GM19193 (cell line): ENCODE measurements around the gene GADD45G.

ENCODE experiments used
- POLR2A ChIP-seq: IDR thresholded peaks from 4 replicates; pipeline ENCODE4 v1.6.1; 2011; ENCODE audit not compliant: insufficient read depth, insufficient read length; ENCODE audit errors: extremely low read depth

GADD45G gene

DNA sequence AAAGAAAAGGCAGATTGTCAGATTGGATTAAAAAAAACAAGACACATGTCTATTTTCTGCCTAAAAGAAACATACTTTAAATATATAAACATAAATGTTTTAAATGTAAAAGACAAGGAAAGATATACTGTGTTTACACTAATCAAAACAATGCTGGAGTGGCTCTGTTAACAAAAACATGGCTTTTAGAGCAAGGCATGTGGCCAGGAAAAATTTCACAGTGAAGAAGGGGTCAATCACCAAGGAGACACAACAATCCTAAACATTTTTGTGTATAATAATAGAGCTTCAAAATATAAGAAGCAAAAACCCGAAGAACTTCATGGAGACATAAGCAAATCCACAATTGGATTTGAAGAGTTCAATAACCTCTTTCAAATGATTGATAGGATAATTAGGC, 18.5 kb upstream of the GADD45G start:
- TF ChIP-seq POLR2A = no peak

- no peak for TF ChIP-seq POLR2A
These were observed 16.4 kb upstream of the GADD45G start for GRCh38 chr9:89588271-89588879.

DNA sequence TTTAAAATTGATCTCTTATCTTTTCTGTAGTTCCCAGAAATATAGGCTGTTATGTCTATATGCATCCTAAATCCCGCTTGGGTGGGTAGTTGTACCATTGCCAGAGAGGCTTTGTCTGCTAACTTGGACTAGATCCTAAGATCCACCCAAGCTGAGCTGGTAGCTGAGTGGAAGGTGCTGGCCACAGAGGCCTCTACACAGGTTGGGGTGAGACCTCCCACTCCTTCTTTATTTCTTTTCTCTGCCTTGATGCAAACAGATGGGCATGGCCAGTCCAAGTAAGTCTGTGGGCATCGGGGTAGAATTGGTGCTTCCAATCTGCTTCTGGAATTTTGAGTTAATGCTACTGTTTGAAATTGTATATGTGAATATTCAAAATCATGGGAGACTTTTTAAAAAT, 14.4 kb upstream of the GADD45G start:
- TF ChIP-seq POLR2A = no peak

- no peak for TF ChIP-seq POLR2A
These were observed 13.3 kb upstream of the GADD45G start for GRCh38 chr9:89591274-89592212.

DNA sequence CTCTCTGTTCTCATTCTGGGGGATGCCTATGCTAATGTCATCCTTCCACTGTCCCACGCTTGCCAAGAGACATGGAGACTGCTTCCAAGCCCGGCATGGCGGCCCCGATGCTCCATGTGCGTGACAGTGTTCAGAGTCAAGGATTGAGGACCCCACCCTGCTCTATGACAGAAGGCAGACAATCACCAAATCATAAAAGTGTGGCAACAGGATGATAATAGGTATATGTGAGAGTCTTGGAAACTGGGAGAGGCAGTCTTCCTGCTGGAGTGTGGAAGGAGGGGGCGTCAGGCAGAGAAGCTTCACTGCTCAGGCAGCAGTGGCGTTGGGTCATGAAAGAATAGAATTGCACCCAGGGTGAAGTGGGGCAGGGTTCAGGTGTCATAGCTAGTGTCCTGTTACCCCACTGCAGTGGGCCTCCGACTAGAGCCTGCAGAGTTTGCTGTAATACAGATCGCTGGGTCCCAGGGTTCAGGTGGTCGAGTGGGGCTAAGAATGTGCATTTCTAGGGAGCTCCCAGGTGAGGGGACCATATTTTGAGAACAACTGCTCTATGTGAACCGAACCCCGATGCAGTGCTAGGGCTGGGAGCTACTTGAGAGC, 12.5 kb upstream of the GADD45G start:
- no peak for TF ChIP-seq POLR2A

DNA sequence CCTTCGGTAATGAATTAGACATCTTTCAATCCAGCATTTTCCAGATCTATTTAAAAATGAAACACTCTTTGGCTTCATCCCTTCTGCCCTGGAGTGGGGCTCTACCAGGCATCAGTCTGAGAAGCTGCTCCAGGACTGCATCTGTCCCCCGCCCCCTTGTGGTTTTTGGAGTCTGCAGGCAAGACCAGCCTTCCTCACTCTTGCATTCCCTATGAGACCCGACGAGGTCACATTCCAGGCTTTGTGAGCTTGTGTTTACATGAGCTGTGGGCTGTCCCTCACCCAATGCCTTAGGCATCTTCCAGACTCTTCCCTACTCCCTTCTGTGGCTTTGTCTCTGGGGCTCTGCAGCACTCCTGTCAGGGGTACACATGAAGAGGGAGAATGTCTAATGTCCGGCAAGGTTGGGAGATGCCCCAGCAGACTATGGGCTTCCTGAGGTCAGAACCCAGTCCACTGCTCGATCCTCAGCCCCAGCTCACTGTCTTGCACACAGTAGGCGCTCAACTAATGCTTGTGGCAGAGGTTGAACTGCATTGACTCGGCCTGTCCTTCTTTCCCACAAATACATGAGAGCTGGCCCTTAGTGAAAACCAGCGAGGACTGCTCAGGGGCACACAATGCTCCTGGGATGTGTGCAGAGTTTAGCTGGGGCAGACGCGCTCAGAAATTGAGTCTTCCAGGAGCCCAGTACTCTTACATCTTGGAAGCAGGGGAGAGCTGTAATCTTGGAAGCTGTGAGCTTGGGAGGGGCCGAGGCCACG, 11.7 kb upstream of the GADD45G start:
- TF ChIP-seq POLR2A = no peak

DNA sequence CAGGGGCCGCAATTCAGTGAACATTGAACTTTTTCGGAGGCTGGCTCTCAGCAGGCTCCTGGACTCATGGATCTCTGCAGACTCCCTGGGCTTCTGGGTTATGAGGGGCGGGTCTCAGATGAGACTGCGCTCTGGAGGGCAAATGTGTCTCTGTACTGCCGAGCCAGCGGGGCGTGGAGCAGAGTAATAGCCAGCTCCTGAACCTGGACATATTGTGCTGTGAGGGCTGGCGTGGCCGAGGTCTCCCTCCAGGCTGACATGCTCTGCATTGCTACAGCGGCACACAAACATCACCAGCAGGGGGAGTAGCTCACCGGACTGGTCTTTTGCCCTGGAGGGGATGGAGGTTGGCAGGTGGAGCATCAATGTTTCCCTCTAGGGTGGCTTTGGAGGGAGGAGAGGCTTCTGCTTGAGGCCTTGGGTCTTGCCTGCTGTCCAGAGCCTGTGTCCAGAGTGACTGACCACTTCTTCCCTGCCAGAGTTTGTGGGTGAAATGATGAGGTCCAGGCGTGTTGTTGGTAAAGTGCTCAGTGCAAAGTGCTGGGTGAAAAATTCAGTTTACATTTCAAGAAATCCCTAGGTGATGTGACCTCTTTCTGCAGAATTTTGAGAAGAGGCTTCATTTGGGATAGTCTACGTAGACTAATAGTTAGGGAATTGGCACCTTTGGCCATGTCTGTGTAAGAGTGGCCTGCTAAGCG, 10.9 kb upstream of the GADD45G start:
- no peak for TF ChIP-seq POLR2A

DNA sequence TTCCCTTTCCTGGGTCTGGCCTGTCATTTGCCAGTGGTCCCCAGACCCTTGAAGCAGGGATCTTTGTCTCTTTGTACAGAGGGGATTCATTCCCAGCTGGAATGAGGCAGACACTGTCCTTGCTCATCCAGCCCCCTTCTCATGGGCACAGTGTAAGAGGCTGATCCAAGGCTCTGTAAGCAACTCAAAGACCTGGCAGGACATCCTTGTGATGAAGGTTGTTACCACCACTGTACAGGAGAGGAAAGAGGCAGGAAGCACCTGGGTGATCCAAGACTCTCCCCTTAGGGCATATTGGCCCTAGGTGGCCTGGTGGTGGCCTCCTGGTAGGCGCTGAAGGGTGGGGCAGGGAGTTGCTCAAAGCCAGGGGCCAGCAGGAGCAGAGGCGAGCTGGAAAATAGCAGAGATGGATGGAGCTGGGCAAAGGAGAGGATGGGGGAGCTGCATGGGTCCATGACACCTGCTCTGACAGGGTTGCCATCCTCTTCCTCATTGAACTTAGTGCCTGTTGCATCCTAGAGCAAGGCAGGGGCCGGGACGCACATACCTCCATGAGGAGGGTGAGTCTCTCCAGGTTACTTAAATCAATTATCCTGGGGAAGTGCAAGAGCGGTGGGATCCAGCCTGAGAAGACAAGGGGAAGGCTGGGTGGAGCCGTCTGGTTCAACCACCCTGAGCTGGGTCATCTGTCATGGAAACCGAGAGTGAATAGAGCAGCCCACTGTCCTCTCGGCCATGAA, 9.8 kb upstream of the GADD45G start:
- TF ChIP-seq POLR2A = no peak

- TF ChIP-seq POLR2A = no peak
These were observed 9.2 kb upstream of the GADD45G start for GRCh38 chr9:89595646-89596045.

DNA sequence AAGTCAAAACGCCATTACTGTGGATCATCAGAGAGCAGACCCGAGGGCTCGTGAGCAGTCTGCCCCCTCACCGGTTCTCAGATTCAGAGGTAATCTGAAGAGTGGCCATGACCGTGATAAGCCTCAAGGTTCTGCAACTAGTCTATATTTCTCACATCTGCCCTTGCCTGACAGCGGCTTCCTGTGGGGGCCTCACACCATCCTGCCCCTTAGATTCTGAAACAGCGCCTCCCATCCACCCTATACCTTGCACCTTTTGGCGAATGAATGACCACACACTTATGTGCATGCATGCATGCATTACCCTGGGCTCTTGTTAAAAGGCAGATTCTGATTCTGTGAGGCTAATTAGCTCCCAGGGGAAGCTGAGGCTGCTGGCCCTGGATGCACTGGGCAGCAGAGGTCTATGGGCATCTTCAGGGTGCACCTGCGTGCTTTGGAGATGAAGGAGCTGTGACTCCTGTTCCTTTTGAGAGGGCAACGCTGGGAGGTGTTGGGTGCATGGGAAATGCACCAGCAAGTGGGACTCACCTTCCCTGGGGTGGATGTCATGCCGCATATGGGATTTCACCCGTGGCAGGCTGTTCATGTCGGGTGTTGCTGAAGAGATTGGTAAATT, 7.8 kb upstream of the GADD45G start:
- no peak for TF ChIP-seq POLR2A

DNA sequence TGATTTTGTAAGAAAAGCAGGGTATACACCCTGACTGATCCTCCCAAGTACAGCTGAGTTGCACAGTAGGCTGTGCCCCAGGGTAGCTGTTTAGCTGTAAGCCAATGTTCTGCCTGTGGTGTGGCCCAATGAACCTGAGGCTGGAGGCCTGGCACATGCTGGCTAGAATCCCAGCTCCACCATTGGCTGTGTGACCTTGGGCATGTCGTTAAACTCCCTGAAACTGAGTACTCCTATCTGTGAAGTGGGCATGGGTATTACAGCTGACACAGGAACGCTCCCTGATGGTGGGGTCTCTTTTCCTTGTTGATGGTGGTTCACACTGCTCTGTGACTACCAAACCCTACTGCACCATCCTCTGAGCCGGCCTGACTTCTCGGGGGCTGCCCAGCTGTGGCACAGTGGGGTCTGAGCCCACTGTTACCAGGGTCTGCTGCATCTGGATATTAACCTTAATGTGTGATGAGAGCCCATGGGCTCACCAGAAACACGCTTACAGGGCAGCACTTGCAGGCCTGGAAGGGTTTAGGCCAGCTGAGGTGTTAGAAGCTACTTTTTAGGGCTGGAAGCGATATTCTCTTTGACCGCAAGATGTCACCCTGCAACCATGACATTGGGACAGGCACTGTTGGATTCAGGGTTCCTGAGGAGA, 7.0 kb upstream of the GADD45G start:
- TF ChIP-seq POLR2A = no peak

DNA sequence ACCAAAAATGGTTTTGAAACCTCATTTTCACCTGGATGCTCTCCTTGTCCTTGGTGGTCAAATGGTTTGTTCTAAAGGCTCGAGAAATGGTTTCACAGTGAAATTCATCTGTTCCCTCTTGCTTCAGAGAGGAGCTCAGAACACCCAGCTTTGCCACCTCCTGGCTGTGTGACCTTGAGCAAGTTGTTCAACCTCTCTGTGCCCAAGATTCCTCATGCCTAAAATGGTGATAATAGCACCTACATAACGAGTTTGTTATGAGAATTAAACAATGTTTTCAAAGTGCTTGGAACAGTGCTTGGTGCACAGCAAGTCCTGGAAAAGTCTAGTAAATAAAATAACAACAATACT, 6.5 kb upstream of the GADD45G start:
- no peak for TF ChIP-seq POLR2A

- no peak for TF ChIP-seq POLR2A
These were observed 5.9 kb upstream of the GADD45G start for GRCh38 chr9:89598926-89599325.
